GM18505 (cell line): ENCODE data around the gene CSGALNACT2.

ENCODE experiments used
- ATAC-seq: cut with Tn5 transposase; IDR thresholded peaks from one replicate; pipeline ENCODE4 v1.9.1; 2021; ENCODE audit not compliant: unreplicated experiment
- POLR2A ChIP-seq: IDR thresholded peaks from 4 replicates; pipeline ENCODE4 v1.6.1; 2011; ENCODE audit warnings: borderline replicate concordance; ENCODE audit not compliant: insufficient read depth, insufficient read length; ENCODE audit errors: extremely low read depth

Gene CSGALNACT2

DNA sequence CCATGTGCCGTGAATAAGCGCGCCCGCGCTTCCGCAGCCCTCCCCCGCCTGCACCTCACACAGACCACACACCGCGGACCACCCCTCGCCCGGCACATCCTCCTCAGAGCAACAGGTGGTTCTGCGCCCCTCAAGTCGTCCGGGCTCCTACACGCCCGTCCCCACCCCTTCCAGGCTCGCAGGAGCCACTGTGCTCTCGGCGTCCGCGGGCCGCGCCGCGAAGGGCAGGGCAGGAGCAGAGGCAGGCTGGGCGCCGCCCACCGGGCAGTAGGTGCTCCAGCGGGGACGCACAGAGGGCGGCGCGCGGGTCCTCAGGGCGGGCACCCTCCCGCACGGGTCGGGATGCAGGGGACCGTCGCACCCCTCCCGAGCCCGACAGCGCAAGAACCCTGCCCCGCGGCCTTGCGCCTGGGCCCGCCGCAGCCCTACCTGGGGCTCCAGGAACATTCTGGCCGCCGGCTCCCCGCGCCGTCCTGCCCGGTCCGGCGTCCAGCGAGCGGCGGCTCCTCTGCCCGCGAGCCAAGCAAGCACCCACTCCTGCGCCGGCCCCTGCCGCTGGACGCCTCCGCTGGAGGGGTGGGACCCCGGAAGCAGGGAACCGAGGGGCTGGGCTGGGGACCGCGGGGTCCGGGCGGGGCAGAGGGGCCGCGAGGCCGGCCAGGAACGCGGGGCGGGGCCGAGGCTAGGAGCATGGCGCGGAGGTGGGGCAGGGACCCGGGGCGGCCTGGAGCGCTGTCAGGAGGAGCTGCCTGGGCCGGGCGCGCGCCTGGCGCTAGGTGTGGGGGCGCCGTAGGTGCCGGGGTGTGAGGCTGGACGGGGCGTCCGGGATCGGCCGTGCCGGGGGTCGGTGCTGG lies 91.2 kb downstream of the CSGALNACT2 start:
- ATAC-seq: no peak
- no peak for TF ChIP-seq POLR2A

DNA sequence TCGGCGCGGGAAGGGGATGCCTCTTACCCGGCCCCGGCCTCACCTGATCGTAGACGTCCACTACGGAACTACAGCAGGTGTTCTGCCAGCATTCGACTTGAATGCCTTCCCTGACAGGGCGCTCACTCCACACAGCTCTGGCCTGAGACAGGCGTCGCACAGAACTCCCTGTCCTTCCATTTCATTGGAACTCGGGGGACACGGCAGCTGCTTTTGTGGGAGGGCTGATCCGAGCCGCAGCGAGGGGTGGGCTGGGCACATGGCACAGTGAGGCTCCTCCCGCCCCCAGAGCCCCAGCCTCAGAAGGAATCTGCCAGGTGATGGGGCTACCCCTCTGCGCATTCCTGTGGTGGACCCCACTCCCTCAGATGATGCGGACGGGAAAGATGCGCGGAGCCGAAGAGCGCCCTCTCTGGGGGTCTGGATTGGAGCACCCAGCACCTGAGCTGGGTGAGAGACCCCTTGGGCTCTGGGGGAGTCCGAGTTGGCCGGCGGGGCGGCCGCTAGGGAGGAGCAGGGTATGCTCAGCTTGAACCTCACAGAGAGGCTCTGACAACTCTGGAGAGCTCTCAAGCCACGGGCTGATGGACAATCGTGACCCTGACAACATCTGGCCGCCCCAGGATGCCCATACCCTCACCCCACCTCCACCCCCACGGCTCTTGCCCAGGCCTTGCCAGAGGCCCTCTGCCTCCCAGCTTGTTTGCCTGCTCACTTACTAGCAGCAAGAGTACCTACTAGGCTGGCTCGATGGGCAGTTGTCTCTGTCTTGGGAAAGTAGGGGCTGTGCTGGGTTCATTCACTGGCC lies 92.1 kb downstream of the CSGALNACT2 start:
- TF ChIP-seq POLR2A: no peak
- ATAC-seq: no peak

DNA sequence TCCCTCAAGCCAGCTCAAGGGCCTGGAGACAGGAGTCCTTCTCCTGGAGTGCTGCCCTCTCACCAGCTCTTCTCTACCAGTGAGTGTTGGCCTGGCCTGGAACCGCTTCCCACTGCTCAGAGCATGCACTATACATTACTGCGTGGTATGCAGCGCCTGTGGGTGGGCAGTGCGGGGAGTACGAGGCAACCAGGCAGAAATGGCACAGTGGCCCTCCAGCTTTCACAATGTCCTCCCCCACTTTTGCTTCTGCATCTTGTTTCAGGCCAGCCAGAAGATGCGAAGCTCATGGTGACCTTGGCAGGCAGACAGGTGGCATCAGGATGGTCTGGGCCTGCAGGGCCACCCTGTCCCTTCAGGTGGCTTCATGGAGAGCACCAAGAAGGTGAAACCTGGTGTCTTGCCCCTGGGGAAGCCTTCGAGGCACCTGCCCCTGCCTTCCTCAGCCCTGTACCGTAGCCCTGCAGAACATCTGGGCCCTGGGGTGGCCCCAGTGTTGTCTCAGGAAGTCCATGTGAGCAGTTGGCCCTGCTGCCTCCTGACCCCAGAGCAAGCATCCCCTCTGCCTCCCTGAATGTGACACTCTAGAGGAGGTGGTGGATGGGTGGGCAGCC lies 92.8 kb downstream of the CSGALNACT2 start:
- TF ChIP-seq POLR2A: no peak
- ATAC-seq: no peak

DNA sequence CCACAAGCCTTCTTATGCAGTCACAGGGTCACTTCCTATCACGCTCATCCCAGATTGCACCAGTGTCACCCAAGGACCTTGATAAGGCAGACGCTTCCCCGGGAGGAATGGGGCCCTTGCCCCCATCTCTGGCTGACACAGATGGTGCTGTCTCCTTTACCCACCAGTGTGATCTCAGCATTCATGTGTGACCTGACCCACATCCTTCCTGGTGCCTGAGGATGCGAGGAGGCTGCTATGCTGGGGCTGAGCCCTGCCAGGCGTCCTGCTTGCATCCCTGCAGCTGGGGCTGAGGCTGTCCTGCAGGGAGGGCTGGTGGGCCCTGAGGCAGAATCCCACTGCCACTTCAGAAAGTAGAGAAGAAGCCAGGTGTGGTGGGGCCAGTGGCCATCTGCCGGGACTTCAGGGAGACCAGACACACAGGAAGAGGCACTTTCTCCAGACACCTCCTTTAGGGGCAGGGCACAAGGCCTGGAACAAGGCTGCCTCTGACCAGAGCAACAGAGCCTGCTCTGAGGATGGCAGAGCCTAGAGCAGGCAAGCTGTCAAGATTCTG lies 93.4 kb downstream of the CSGALNACT2 start:
- no peak for TF ChIP-seq POLR2A
- ATAC-seq: no peak

DNA sequence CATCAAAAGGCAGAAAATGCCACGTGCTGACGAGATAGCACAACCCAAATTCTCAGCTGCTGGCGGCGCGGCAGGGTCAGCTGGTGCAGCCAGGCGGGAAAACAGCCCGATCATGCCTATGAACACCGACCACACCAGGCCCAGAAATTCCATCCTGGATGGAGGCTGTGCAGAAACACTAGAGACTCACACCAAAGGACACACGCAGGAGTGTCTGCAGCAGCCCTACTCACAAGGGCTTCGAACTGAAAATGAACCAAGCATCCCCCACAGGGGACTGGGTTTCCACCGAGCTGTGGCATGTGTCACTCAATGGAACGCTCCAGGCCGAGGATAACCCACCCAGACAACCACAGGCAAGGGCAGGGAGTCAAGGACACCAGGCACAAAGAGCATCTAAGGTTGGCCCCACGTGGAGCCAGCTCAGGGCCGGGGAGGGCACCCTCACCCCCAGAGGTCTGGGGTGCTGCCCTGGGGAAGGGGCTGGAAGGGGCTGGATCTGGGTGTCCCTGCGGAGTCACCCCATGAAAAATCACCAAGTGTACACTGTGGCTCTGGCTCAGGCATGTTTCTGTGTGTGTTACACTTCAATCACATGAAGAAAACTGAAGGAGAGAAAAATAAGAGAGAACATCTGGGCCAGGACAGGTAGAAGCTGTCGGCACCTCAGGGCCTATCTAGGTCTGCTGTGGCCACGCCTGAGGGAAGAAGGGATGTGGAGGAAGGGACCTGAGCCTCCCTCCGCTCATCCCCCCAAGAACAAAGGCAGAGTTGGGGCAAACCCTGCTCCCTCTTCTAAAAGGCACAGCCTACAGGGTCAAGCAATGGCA lies 95.6 kb downstream of the CSGALNACT2 start:
- no peak for TF ChIP-seq POLR2A
- ATAC-seq: no peak

DNA sequence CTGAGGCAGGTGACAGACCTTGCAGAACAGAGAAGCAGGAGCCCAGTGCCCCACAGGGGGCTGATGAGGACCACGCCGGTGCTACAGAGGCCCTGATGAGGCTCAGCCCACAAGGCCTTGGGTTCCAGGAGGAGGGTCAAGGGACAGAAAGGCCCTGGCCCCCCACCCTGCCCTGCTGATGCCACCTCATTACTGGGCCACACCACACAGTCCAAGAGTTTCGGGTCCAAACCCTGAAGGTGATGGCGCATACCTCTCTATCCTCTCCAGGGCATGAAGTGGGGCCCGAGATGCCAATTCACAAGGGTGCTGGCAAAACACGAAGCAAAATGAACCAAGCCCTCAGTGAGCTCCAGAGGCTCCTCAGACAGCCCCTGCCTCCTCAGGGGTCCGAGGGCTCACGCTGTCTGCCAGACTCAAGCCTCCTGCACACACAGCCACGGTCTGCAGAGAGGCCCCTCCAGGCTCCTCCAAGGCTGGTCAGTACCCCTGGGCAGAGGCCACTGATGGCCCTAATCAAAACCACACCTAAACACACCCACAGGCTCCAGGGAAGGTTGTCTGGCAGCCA lies 96.3 kb downstream of the CSGALNACT2 start:
- no peak for ATAC-seq
- TF ChIP-seq POLR2A: no peak
